Measurements from ENCODE around the gene CORO2A. TPM values are rescaled to one million over a fixed set of nuclear protein-coding genes. Genes with fewer than 3 reads are reported as not detected.

CORO2A gene
- total and polyA plus RNA-seq, 2 of the 13 experiments (the other 11 are each of a cell fraction or from before 2014, with no cell fraction given): 14.4 to 15.3 TPM

DNA sequence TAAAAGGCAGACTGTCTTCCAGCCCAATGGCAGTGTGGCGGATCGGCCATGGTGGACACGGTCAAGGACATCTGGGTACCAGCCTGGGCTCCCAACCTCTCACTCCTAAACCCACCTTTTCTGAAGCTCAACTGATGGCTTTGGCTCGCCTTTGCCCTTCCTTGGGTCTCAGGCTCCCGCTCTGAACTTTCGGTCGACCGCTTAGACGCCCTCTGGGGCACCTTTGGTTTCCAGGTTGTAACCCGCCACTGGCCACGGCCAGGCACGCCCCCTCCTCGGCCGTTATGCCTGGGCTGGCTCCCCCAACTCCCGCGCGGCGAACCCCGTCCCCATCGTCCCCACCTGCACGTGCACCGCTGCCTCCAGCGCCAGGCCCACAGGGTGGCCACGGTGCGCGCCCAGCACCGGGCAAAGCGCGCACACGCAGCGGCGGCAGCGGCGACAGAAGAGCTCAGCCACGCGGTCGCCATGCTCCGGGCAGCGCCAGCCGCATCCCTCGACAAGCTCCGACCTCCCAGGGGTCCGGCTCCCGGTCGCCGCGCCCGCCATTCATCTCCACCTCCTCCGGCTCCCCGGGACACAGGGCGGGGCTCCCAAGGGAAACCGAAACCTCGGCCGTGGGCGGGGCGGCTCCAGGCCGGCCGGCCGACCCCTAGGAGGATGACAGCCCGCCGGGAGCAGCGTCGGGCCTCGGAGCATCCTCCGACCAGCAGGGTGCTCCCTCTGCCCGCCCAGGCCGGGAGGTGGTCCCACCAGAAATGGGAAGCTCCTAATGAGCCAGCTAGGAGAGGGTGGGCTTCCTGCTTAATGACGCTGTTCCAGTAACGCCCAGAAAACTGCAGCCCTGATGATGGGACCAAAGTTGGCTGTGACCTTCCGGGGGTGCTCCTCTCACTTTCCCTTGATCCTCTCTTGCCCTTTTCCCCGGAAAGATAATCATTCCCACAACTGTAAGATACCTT, 73.5 kb downstream of the CORO2A start, which contains the start of gene TRIM14 (continued):
- peak; percentile 51; the same call in 1 of the 2 replicates for TF ChIP-seq NR1H2 (CRISPR knock-in tag; IDR thresholded peaks at IDR 0.05; ENCODE audit: borderline replicate concordance, low read depth)
- no peak for TF ChIP-seq ELF4 (CRISPR knock-in tag; IDR thresholded peaks at IDR 0.05; ENCODE audit: borderline replicate concordance)
- TF ChIP-seq CHD2 (IDR thresholded peaks at IDR 0.05; ENCODE audit: low read depth, low read length): no peak
- TF ChIP-seq YEATS2 (CRISPR knock-in tag; IDR thresholded peaks at IDR 0.05; ENCODE audit: borderline replicate concordance): no peak
- TF ChIP-seq SKI (IDR thresholded peaks at IDR 0.05; ENCODE audit: partially characterized antibody): no peak
- no peak for TF ChIP-seq ZNF672 (CRISPR knock-in tag; IDR thresholded peaks at IDR 0.05)
- peak; percentile 92; the same call in 1 of the 2 replicates for TF ChIP-seq KDM5B (CRISPR knock-in tag; IDR thresholded peaks at IDR 0.05; ENCODE audit: borderline replicate concordance)
- no peak for TF ChIP-seq ZNF160 (CRISPR knock-in tag; IDR thresholded peaks at IDR 0.05)
- TF ChIP-seq ZC3H13 (CRISPR knock-in tag; IDR thresholded peaks at IDR 0.05): 0 out of 2 replicates have a peak, but pooled peaks have one; percentile 65
- TF ChIP-seq TFDP1 (CRISPR knock-in tag; IDR thresholded peaks at IDR 0.05; ENCODE audit: borderline replicate concordance): no peak
- no peak for TF ChIP-seq SMARCE1 (IDR thresholded peaks at IDR 0.05; ENCODE audit: borderline replicate concordance)
- TF ChIP-seq ZBTB8A (CRISPR knock-in tag; IDR thresholded peaks at IDR 0.05; ENCODE audit: borderline replicate concordance, low read depth): 0 out of 2 replicates have a peak, but pooled peaks have one; percentile 22
- TF ChIP-seq ZNF329 (CRISPR knock-in tag; IDR thresholded peaks at IDR 0.05; ENCODE audit: low read depth): peak; percentile 64; the same call in 1 of the 2 replicates
- TF ChIP-seq ZBTB4 (CRISPR knock-in tag; IDR thresholded peaks at IDR 0.05; ENCODE audit: borderline replicate concordance): peak; percentile 72; the same call in 1 of the 2 replicates
- no peak for TF ChIP-seq ISL2 (CRISPR knock-in tag; IDR thresholded peaks at IDR 0.05)
- TF ChIP-seq, protein P1, sequence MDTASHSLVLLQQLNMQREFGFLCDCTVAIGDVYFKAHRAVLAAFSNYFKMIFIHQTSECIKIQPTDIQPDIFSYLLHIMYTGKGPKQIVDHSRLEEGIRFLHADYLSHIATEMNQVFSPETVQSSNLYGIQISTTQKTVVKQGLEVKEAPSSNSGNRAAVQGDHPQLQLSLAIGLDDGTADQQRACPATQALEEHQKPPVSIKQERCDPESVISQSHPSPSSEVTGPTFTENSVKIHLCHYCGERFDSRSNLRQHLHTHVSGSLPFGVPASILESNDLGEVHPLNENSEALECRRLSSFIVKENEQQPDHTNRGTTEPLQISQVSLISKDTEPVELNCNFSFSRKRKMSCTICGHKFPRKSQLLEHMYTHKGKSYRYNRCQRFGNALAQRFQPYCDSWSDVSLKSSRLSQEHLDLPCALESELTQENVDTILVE (CRISPR knock-in tag; IDR thresholded peaks at IDR 0.05): no peak
- TF ChIP-seq ZBTB7B (CRISPR knock-in tag; IDR thresholded peaks at IDR 0.05): peak; percentile 99
- TF ChIP-seq ZMYM3 (CRISPR knock-in tag; IDR thresholded peaks at IDR 0.05): no peak
- 0 out of 2 replicates have a peak, but pooled peaks have one; percentile 32 for TF ChIP-seq ZNF136 (CRISPR knock-in tag; IDR thresholded peaks at IDR 0.05; ENCODE audit: low read depth)
- 0 out of 2 replicates have a peak, but pooled peaks have one; percentile 56 for TF ChIP-seq DNMT1 (CRISPR knock-in tag; IDR thresholded peaks at IDR 0.05)
- no peak for TF ChIP-seq SYNCRIP (IDR thresholded peaks at IDR 0.05; ENCODE audit: insufficient read depth, low read depth, low read length)
- TF ChIP-seq ZNF101 (CRISPR knock-in tag; IDR thresholded peaks at IDR 0.05; ENCODE audit: borderline replicate concordance, low read depth): 0 out of 2 replicates have a peak, but pooled peaks have one; percentile 25

All from HepG2 (cell line).